Coronary artery (tissue), 2 donors: ENCODE data around the gene SNX27.
"Not testable (repeated sequence)": the region's sequence is repeated elsewhere in the genome, so short reads cannot be mapped to it uniquely, and the experiment has no call there.

Source experiments
- DNase-seq: peaks from one replicate; pipeline ENCODE4 v3.0.0-alpha.2; 2017; ENCODE audit warnings: low spot score
- H3K27ac ChIP-seq, 2 donors: fragments of 200-600 bp; sonication (generic); one replicate each; pipeline ENCODE4 v1.5.1; 2016 to 2019
- H3K4me3 ChIP-seq: fragments of 200-600 bp; sonication (generic); 2 replicates; pipeline ENCODE4 v1.5.1; 2016; ENCODE audit warnings: mild to moderate bottlenecking, moderate library complexity
- TF ChIP-seq, protein P1 (sequence below): fragments of 200-600 bp; sonication (generic); IDR thresholded peaks from one replicate; pipeline ENCODE4 v1.5.1; 2019; ENCODE audit warnings: antibody characterized with exemption

SNX27 gene

GRCh38 chr1:151612501-151613281, 841 bp downstream of the SNX27 start:
- TF ChIP-seq, protein P1, sequence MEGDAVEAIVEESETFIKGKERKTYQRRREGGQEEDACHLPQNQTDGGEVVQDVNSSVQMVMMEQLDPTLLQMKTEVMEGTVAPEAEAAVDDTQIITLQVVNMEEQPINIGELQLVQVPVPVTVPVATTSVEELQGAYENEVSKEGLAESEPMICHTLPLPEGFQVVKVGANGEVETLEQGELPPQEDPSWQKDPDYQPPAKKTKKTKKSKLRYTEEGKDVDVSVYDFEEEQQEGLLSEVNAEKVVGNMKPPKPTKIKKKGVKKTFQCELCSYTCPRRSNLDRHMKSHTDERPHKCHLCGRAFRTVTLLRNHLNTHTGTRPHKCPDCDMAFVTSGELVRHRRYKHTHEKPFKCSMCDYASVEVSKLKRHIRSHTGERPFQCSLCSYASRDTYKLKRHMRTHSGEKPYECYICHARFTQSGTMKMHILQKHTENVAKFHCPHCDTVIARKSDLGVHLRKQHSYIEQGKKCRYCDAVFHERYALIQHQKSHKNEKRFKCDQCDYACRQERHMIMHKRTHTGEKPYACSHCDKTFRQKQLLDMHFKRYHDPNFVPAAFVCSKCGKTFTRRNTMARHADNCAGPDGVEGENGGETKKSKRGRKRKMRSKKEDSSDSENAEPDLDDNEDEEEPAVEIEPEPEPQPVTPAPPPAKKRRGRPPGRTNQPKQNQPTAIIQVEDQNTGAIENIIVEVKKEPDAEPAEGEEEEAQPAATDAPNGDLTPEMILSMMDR = no peak
- peak overlapping the region; percentile 90 to 95 for H3K27ac ChIP-seq
- peak; percentile 75 for DNase-seq

GRCh38 chr1:151613282-151613780, 1.5 kb downstream of the SNX27 start:
- DNase-seq = no peak
- Histone ChIP-seq H3K27ac (peak overlapping the region; percentile 90 to 95), H3K4me3 (peak overlapping the region; percentile 93)
- TF ChIP-seq, protein P1 = no peak

More at GRCh38 chr1:151612501-151613281, 841 bp downstream of the SNX27 start:
- H3K4me3 ChIP-seq = peak overlapping the region; percentile 93

DNA sequence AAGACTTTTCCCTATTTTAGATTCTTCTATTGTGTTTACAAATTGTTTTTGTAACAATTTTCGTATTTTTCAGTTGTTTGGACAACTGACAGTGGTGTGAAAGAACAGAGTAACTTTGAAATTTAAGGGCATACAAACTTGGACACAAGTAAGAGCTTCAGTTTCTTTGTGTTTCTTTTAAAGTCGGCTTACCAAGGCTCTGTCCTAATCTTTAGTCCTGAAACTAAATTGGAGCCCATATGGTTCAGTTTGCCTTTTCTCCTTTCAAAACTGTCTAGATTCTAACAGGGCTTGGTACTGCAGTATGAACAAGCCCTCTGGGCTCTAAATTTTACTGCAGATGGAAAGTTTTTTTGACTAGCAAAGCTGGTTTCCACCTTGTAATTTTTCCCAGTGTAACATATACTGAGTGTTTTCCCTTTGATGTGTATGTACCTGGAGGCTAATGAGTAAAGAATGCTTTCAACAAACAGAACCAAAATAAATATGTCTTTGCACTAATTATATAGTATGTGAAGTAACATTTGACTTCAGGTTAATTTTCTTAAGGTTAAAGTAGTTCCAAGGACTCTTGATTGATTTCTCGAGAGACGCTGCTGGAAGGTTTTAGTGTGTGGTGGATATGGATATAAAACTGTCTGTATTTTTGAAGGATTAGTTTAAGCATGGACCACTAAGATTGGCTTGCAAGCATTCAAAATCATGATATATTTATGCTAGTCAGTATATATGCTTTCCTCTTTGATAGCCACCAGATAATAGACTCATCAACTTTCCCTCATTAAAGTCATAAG, 4.1 kb downstream of the SNX27 start:
- Histone ChIP-seq H3K4me3 (no peak overlapping the region), H3K27ac (no peak overlapping the region)
- TF ChIP-seq, protein P1 = no peak
- DNase-seq = no peak

- Histone ChIP-seq H3K4me3 (no peak overlapping the region), H3K27ac (no peak overlapping the region)
- TF ChIP-seq, protein P1 = no peak
- DNase-seq = no peak
Measured at GRCh38 chr1:151616505-151616849, 4.6 kb downstream of the SNX27 start.

- H3K4me3 ChIP-seq = no peak overlapping the region
- TF ChIP-seq, protein P1 = no peak
- DNase-seq = no peak
- no peak overlapping the region for H3K27ac ChIP-seq
Measured at GRCh38 chr1:151618003-151618402, 6.2 kb downstream of the SNX27 start.

DNA sequence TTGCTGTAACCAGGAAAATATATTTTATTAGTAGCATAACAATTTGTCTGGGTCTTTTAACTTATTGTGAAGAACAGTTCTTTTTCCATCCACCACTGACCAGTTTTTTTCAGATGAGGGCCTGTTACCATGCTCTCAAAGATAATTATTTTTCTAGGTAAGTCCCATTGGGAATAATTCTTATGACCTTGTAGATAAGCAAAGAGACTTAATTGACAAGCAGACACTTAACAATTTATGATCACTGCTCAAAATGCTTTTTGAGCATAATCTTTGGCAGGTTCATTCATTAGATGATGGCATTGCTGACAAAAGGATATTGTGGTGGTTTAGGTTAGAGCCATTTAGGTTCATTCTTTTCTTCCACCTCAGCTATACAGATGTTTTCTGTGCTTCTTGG, 6.6 kb downstream of the SNX27 start:
- Histone ChIP-seq H3K4me3 (no peak overlapping the region), H3K27ac (no peak overlapping the region)
- DNase-seq = no peak
- TF ChIP-seq, protein P1 = no peak

DNA sequence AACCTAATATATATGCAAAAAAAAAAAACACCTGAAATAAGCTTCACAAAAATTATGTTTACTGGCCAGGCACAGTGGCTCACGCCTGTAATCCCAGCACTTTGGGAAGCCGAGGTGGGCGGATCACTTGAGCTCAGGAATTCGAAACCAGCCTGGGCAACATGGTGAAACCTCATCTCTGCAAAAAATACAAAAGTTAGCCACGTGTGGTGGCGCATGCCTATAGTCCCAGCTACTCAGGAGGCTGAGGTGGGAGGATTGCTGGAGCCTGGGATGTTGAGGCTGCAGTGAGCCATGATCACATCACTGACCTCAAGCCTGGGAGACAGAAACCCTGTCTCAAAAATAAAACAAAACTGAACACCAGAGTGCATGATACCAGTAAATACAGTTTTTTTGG, 7.1 kb downstream of the SNX27 start:
- H3K27ac ChIP-seq = peak overlapping the region in 1 of 2 donors; percentile 52
- not testable (repeated sequence) for DNase-seq, H3K4me3 ChIP-seq
